GM12878 (cell line): ENCODE measurements around the gene SLC15A4. TPM values are rescaled to one million over a fixed set of nuclear protein-coding genes. Genes with fewer than 3 reads are reported as not detected.

Experiments
- ATAC-seq: fragments of 200-7000 bp; cut with Tn5 transposase; 3 replicates; pipeline ENCODE4 v1.9.1; 2020; ENCODE audit warnings: mild to moderate bottlenecking, moderate library complexity
- BruUV-seq: library from RNA; stranded (reverse); fragments of 400-500 nt; replicated peaks from 2 replicates; lab custom pipeline; 2021; lab: Mats Ljungman, UMichigan
- CTCF ChIA-PET: fragments of 300-600 bp; sonication (Branson Sonifier 250); formaldehyde crosslinking; extraction: SDS; loops from one replicate; lab custom pipeline; 2021; ENCODE audit warnings: inconsistent platforms; lab: Yijun Ruan, JAX
- POLR2A ChIA-PET: fragments of 350-600 bp; formaldehyde crosslinking; extraction: SDS; loops from one replicate; lab custom pipeline; 2021; ENCODE audit warnings: inconsistent platforms; lab: Charles Lee
- RAD21 ChIA-PET: fragments of 300-600 bp; sonication (Branson Sonifier 250); formaldehyde crosslinking; loops from one replicate; lab custom pipeline; 2023; ENCODE audit warnings: antibody characterized with exemption; ENCODE audit not compliant: unreplicated experiment; lab: Charles Lee
- SMC1A ChIA-PET: fragments of 300-600 bp; sonication (Branson Sonifier 250); formaldehyde crosslinking; loops from one replicate; lab custom pipeline; 2023; ENCODE audit not compliant: unreplicated experiment, uncharacterized antibody; lab: Charles Lee
- DNase-seq: peaks from one replicate; pipeline ENCODE4 v3.0.0-alpha.2; 2011; ENCODE audit warnings: low read depth, low spot score
- FAIRE-seq: peaks from 3 replicates; lab custom pipeline; 2011; peaks lifted over from hg19 to GRCh38; lab: Jason Lieb, UNC
- H2AFZ ChIP-seq: 2 replicates; pipeline ENCODE4 v1.6.0; 2011; ENCODE audit warnings: low read depth, low read length, control low read depth; ENCODE audit not compliant: control insufficient read depth
- H3K27ac ChIP-seq: 2 replicates; pipeline ENCODE4 v1.5.1; 2011; ENCODE audit warnings: control low read depth; ENCODE audit not compliant: control insufficient read depth, insufficient read depth
- H3K27me3 ChIP-seq, 2 experiments: replicated peaks in 1 of 2; 2 replicates each; pipeline versions ENCODE4 v1.6.0 to v1.6.1; 2011; ENCODE audit warnings: low read length in 1 of 2; ENCODE audit not compliant: control insufficient read depth in 2 of 2, insufficient read depth in 2 of 2
- H3K36me3 ChIP-seq, 2 experiments: 2 replicates each; pipeline ENCODE4 v1.5.1; 2011; ENCODE audit warnings: low read length in 1 of 2; ENCODE audit not compliant: control insufficient read depth in 2 of 2, insufficient read depth in 2 of 2
- H3K4me1 ChIP-seq: 2 replicates; pipeline ENCODE4 v1.6.1; 2011; ENCODE audit warnings: mild to moderate bottlenecking, low read length, moderate library complexity, mixed read lengths; ENCODE audit not compliant: control insufficient read depth, insufficient read depth
- H3K4me2 ChIP-seq: 2 replicates; pipeline ENCODE4 v1.6.0; 2011; ENCODE audit warnings: control low read depth; ENCODE audit not compliant: control insufficient read depth, insufficient read depth
- H3K4me3 ChIP-seq: fragments of 200-600 bp; sonication (generic); 2 replicates; pipeline ENCODE4 v1.5.1; 2016
- H3K79me2 ChIP-seq: 2 replicates; pipeline ENCODE4 v1.6.0; 2011; ENCODE audit warnings: low read length; ENCODE audit not compliant: control insufficient read depth, insufficient read depth
- H3K9ac ChIP-seq: 2 replicates; pipeline ENCODE4 v1.8.0; 2011; ENCODE audit warnings: low read length, control low read depth, mixed read lengths; ENCODE audit not compliant: control insufficient read depth, insufficient read depth
- H3K9me3 ChIP-seq: replicated peaks from 3 replicates; pipeline ENCODE4 v1.5.1; 2011; ENCODE audit warnings: mild to moderate bottlenecking, low read length; ENCODE audit not compliant: control insufficient read depth, insufficient read depth
- H4K20me1 ChIP-seq: 2 replicates; pipeline ENCODE4 v1.6.0; 2011; ENCODE audit not compliant: control insufficient read depth, insufficient read depth
- BCL11A ChIP-seq: IDR thresholded peaks from 2 replicates; pipeline ENCODE4 v1.6.1; 2011; ENCODE audit warnings: low read depth, low read length
- CREM ChIP-seq: IDR thresholded peaks from 2 replicates; pipeline ENCODE4 v1.6.1; 2014; ENCODE audit warnings: antibody characterized with exemption, low read depth
- EED ChIP-seq: sonication (generic); IDR thresholded peaks from 2 replicates; pipeline ENCODE4 v1.6.1; 2016; ENCODE audit warnings: antibody characterized with exemption, low read depth
- MLLT1 ChIP-seq: fragments of 450-650 bp; IDR thresholded peaks from 2 replicates; pipeline ENCODE4 v1.6.1; 2016; ENCODE audit warnings: mild to moderate bottlenecking
- MTA2 ChIP-seq: fragments of 450-650 bp; IDR thresholded peaks from 2 replicates; pipeline ENCODE4 v1.6.1; 2016; ENCODE audit warnings: low read depth, mild to moderate bottlenecking, moderate library complexity
- SKIL ChIP-seq: fragments of 450-650 bp; IDR thresholded peaks from 2 replicates; pipeline ENCODE4 v1.6.1; 2017; ENCODE audit warnings: mild to moderate bottlenecking, low read depth, inconsistent platforms; ENCODE audit not compliant: poor library complexity, severe bottlenecking
- YY1 ChIP-seq: IDR thresholded peaks from 2 replicates; pipeline ENCODE4 v1.6.1; 2011; ENCODE audit warnings: low read depth, mild to moderate bottlenecking, low read length
- ZBED1 ChIP-seq: IDR thresholded peaks from 2 replicates; pipeline ENCODE4 v1.6.1; 2016; ENCODE audit warnings: borderline replicate concordance
- ZBTB4 ChIP-seq: fragments of 450-650 bp; formaldehyde crosslinking; IDR thresholded peaks from 2 replicates; pipeline ENCODE4 v1.4.0; 2022; ENCODE audit warnings: mild to moderate bottlenecking, moderate library complexity
- WGBS: methylation state at CpG from one replicate; pipeline ENCODE4 v1.1.6; 2016; ENCODE audit warnings: low lambda C conversion rate; ENCODE audit not compliant: insufficient replicate concordance, insufficient coverage; ENCODE audit errors: missing lambda C conversion rate; 5-methylcytosine and 5-hydroxymethylcytosine counted together
- in situ Hi-C: fragments of 300-500 bp; cut with MboI; formaldehyde crosslinking; loops from 9 replicates; pipeline ENCODE4 v1.14.3; 2018; ENCODE audit warnings: mixed read lengths
- intact Hi-C: fragments of 100-400 bp; cut with micrococcal nuclease; formaldehyde crosslinking; loops from one replicate; pipeline ENCODE4 v1.14.2; 2022; ENCODE audit not compliant: unreplicated experiment
- polyA plus RNA-seq, 11 experiments: library from polyadenylated mRNA; depleted of rRNA in 4 of 11; unstranded in 6 of 11; stranded (reverse) in 5 of 11; fragments of >200 nt; fragmentation: Nextera tagmentation in 4 of 11; fragmentation: Illumina TruSeq in 1 of 11; extraction: Ambion mirVana in 4 of 11; extraction: Trizol in 1 of 11; gene quantifications; 1 replicate in 1 of 11; 2 replicates in 10 of 11; pipeline versions ENCODE4 v1.2.1 to v1.2.3, GENCODE V29; 2011 to 2016; ENCODE audit warnings: inconsistent platforms in 2 of 11, missing spikeins in 2 of 11, low read depth in 1 of 11
- total RNA-seq, 4 experiments: library from RNA; depleted of rRNA in 3 of 4; stranded (reverse); fragments of >200 nt in 3 of 4; fragmentation: Illumina TruSeq in 1 of 4; extraction: Trizol in 1 of 4; gene quantifications; 2 replicates each; pipeline versions ENCODE4 v1.2.1 to v1.2.3, GENCODE V29; 2013 to 2021

SLC15A4 gene
- total and polyA plus RNA-seq, 10 of the 15 experiments (the other 5 are each of a cell fraction or from before 2014, with no cell fraction given): 12.7 to 257 (median 36.6) TPM

- peak; percentile 68 for TF ChIP-seq SKIL
Observed at GRCh38 chr12:128830505-128830893, 6.7 kb upstream of the SLC15A4 start (continued).

- Histone ChIP-seq H3K27ac (peak overlapping the region; percentile 98), H3K9me3 (peaks cover 6% of the 10 kb centered on the region), H3K27me3 (no peaks in the 10 kb centered on the region), H3K9ac (peak overlapping the region; percentile 69), H3K4me3 (peak overlapping the region; percentile 35; the same call in 1 of the 2 replicates), H3K4me1 (peaks cover 28% of the 10 kb centered on the region), H3K4me2 (peak overlapping the region; percentile 96), H3K79me2 (no peaks in the 10 kb centered on the region), H2AFZ (peak overlapping the region; percentile 44), H3K36me3 (no peaks in the 10 kb centered on the region; a peak in 1 of 4 replicates), H4K20me1 (no peaks in the 10 kb centered on the region)
- FAIRE-seq (peak; percentile 96), ATAC-seq (peak; percentile 86), DNase-seq (peak; percentile 97)
- CTCF ChIA-PET: interaction anchor here (0.8 to 5.1 kb wide), 10 partner anchors 8 to 92 kb away, joined by 3 to 33 read pairs (median 7); no protein-coding TSS in a partner anchor
- in situ Hi-C loops (no loop called here), intact Hi-C loops (loop anchor here (1.0 kb wide), 4 partner anchors 11 to 85 kb away; no protein-coding TSS in a partner anchor)
- POLR2A ChIA-PET: interaction anchor here (0.9 to 5.4 kb wide), 13 partner anchors 9 to 86 kb away, joined by 3 to 46 read pairs (median 7); partner anchors contain the start of gene GLT1D1
- SMC1A ChIA-PET: interaction anchor here (0.8 to 5.8 kb wide), 21 partner anchors 9 to 139 kb away, joined by 3 to 62 read pairs (median 5); no protein-coding TSS in a partner anchor
- WGBS: under 1% methylated on average over 8 of the region's 8 CpGs
- no TSS peak for BruUV-seq
- RAD21 ChIA-PET: interaction anchor here (0.9 to 5.4 kb wide), 20 partner anchors 9 to 140 kb away, joined by 3 to 66 read pairs (median 7); no protein-coding TSS in a partner anchor
- peak; percentile 95 for TF ChIP-seq SKIL
- TF ChIP-seq ZBTB4 (CRISPR knock-in tag): no peak
- TF ChIP-seq ZBED1: peak; percentile 69; the same call in 1 of the 2 replicates
- TF ChIP-seq BCL11A: peak; percentile 70
- peak; percentile 72; the same call in 1 of the 2 replicates for TF ChIP-seq CREM
- peak; percentile 85 for TF ChIP-seq EED
- peak; percentile 75 for TF ChIP-seq MLLT1
- peak; percentile 37; the same call in 1 of the 2 replicates for TF ChIP-seq YY1
- peak; percentile 64 for TF ChIP-seq MTA2
Observed at GRCh38 chr12:128829861-128830504, 6.2 kb upstream of the SLC15A4 start.
